GM19238 (cell line): ENCODE results near the gene RALGDS.
"Not testable (repeated sequence)": the region's sequence is repeated elsewhere in the genome, so short reads cannot be mapped to it uniquely, and the experiment has no call there.

ENCODE experiments used
- DNase-seq: peaks from one replicate; pipeline ENCODE4 v3.0.0; 2011; ENCODE audit warnings: low spot score; ENCODE audit not compliant: insufficient read length

RALGDS gene

GRCh38 chr9:133121198-133121914 is at the start of gene RALGDS:
RALGDS (minus strand) TSS chr9:133121240; CDS start chr9:133121154, 86 bp downstream.
- DNase-seq: peak; percentile 93

- no peak for DNase-seq
Measured at GRCh38 chr9:133170716-133171115, 49.7 kb upstream of the RALGDS start.

- DNase-seq: not testable (repeated sequence)
Measured at GRCh38 chr9:133169687-133170086, 48.6 kb upstream of the RALGDS start.

GRCh38 chr9:133169102-133169501 is 48.1 kb upstream of the RALGDS start:
- DNase-seq: no peak

DNA sequence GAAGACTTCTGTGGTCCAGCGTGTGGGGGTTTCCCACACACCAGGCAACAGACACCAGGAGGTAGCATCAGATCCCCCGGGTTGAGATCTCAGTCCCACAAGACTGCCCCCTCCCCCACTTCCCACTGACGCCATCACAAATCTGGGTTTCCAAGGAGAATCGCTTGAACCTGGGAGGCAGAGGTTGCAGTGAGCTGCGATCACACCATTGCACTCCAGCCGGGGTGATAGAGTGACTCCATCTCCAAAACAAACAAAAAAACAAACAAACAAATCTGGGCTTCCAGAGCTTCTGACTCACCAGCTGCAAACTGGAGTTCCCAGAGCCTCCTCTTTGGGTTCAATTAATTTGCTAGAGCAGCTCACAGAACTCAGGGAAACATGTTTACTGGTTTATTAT is 47.4 kb upstream of the RALGDS start:
- DNase-seq: no peak

DNA sequence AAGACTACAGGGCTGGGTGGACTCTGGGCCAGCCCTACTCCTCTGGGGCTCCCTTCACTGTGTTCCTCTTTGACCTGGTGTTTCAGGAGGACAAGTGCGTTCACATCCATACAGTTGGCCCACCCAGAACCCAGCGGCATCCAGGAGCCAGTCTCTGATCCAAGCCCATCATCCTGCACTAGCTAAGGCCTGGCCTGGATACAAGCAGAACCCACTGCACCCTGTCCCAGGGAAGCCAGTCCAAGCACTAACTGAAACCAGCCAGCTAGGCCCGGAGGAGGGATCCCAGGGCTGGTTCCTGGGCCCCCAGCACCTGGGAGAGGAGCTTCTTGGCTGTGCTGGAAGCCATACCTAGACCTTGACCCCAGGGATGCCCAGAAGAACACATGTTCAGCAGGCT is 46.7 kb upstream of the RALGDS start:
- no peak for DNase-seq

GRCh38 chr9:133167096-133167730 is 46.2 kb upstream of the RALGDS start:
- DNase-seq: no peak

DNA sequence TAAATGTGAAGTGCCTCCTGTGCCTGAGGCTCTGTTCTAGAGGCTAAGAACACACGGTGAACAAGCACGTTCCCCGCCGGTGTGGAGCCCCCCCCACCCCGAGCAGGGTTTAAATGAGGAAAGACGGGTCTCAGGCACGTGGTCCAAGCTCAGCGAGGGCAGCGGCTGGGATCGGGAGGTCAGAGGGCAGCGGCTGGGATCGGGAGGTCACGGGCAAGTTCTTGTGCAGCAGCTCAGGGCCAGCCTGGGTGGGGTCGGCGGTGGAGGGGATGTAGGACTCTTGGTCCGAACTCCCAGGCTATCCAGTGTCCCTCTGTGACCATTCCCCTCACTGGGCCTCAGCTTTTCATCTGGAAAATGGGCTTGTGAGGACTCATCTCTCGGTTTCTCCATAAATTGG is 45.4 kb upstream of the RALGDS start:
- DNase-seq: no peak

DNA sequence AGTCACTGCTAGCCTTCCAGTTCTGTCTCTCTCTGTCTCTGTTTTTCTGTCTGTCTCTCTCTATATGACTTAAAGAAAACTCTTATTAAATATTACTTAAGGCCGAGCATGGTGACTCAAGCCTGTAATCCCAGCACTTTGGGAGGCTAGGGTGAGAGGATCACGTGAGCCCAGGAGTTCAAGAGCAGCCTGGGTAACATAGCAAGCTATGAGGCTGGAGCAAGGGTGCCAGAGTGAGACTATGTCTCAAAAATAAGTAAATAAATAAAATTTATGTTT is 44.4 kb upstream of the RALGDS start:
- DNase-seq: no peak

GRCh38 chr9:133164191-133164590 is 43.2 kb upstream of the RALGDS start:
- no peak for DNase-seq

GRCh38 chr9:133163504-133164172 is 42.6 kb upstream of the RALGDS start, which contains the start of gene GBGT1:
GBGT1 (minus strand) TSS chr9:133163914; CDS start chr9:133162412, 1,502 bp downstream.
- peak; percentile 67 for DNase-seq

GRCh38 chr9:133162861-133163503 is 41.9 kb upstream of the RALGDS start:
- no peak for DNase-seq

- DNase-seq: no peak
Measured at GRCh38 chr9:133161547-133161950, 40.5 kb upstream of the RALGDS start.

DNA sequence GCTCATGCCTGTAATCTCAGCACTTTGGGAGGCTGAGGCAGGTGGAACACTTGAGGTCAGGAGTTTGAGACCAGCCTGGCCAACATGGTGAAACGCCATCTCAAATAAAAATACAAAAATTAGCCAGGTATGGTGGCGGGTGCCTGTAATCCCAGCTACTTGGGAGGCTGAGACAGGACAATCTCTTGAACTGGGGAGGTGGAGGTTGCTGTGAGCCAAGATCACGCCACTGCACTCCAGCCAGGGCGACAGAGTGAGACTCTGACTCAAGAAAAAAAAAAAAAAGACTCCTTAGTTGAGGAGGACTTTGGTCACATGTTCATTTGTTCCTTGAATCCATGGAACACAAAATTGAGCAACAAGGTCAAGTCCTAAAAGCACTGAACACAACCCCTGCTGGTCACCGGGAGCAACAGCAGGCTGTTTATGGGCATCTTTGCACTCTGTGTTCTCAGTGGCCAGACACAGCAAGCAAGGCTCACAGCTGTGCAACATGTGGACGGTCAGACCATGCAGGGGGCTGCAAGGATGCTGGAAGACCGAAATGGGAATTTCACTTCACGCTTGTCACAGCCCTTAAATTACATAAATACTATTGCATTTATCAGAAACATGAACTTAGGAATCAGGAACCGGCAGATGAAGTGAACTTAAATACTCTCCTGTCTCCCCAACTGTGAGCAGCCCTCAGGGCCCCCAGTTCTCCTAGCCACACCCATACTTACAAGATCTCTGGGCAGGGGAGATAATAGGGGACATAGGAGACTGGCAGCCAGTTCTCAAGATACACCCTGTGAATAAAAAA is 39.9 kb upstream of the RALGDS start:
- peak; percentile 74 for DNase-seq

DNA sequence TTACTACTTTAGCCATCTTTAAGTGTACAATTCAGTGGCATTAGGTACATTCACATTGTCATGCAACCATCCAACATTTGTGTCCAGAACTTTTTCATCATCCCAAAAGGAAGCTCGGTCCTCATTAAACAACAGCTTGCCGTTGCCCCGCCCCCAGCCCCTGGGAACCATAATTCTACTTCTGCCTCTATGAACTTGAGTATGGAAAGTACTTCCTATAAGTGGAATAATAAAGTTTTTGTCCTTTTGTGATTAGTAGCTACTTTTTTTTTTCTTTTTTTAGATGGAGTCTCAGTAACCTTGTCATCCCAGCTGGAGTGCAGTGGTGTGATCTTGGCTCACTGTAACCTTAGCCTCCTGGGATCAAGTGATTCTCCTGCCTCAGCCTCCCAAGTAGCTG is 37.7 kb upstream of the RALGDS start:
- no peak for DNase-seq

DNA sequence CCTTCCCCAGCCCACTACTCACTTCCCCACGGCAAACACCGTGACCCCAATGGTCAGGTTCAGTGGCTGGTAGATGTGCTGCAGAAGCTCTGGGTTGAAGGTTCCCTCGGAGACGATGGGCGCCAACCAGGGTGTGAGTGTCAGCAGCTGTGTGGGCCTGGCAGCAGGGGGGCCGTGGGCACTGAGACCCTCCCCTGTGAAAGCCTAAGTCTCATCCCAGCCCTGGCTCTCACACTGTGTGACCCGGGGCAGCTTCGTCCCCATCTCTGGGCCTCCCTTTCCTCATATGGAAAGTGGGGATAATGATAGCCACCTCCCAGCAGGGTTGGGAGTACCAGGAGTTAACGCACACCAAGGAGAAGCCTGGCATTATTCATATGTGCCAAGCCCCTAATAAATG is 34.1 kb upstream of the RALGDS start:
- no peak for DNase-seq

GRCh38 chr9:133154097-133154989 is 33.3 kb upstream of the RALGDS start:
- DNase-seq: no peak

DNA sequence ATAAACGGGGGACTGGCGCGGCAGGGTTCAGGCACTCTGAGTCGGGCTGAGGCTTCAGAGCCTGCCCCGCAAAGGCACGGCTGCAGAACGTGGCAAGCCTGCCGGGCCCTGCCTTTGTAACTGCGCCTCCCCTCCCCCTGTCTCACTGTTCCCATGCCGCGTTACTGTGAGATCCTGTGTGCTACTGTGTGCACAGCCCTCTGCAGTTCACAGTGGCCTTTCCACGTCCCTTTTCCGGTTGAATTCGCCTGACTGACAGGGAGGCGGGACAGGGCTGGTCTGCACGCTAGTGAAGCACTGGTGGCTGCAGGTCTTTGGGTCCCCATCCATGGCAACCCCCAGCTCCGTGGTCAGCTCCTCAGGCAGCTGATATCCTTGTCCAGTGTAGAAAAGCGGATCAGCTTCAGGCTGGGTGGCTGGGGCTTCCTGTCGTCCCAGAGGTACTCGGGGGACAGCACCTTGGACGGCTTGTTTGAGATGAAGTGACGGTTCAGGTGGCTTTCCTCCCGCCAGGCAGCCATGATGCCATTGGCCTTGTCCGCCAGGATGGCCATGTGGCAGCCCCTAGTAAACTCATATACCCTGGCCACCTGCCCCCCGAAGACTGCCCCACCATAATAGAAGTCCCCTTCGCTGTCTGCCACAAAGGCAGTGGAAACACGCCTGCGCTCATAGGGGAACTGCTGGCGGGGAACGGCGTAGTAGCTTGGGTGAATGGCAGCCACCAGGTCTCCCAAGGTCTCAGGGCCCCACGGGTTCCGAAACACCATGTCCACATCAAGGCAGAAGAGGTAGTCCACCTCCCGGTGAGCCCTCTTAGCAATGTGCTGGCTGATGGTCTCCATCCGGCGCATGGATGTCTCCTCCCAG is 32.4 kb upstream of the RALGDS start:
- no peak for DNase-seq
